Liver (tissue), 9 donors: ENCODE data around the gene CCT2. TPM values are rescaled to one million over a fixed set of nuclear protein-coding genes. Genes with fewer than 3 reads are reported as not detected.

Experiments used
- DNase-seq: peaks from one replicate; pipeline ENCODE4 v3.0.0-alpha.2; 2017; ENCODE audit warnings: low spot score
- H3K27ac ChIP-seq, 2 donors: one replicate each; pipeline ENCODE4 v1.7.0; 2013; ENCODE audit warnings: inconsistent platforms in 2 of 2, low read length in 2 of 2, control low read depth in 1 of 2, low read depth in 1 of 2, mild to moderate bottlenecking in 1 of 2
- H3K27me3 ChIP-seq, 4 donors: one replicate each; pipeline versions ENCODE4 v1.6.1 to v1.7.0; 2013; ENCODE audit warnings: low read length in 3 of 4, inconsistent platforms in 1 of 4, mild to moderate bottlenecking in 1 of 4, moderate library complexity in 1 of 4; ENCODE audit not compliant: control insufficient read depth in 4 of 4, insufficient read depth in 4 of 4
- H3K36me3 ChIP-seq, 4 donors: one replicate each; pipeline versions ENCODE4 v1.6.1 to v1.7.0; 2013; ENCODE audit warnings: low read length in 3 of 4, mild to moderate bottlenecking in 3 of 4, low read depth in 1 of 4, moderate library complexity in 1 of 4; ENCODE audit not compliant: control insufficient read depth in 4 of 4, insufficient read depth in 3 of 4
- H3K4me1 ChIP-seq, 4 donors: one replicate each; pipeline versions ENCODE4 v1.6.1 to v1.7.0; 2013; ENCODE audit warnings: low read length in 3 of 4, mild to moderate bottlenecking in 3 of 4, moderate library complexity in 1 of 4; ENCODE audit not compliant: control insufficient read depth in 4 of 4, insufficient read depth in 4 of 4
- H3K4me3 ChIP-seq, 3 donors: one replicate each; pipeline versions ENCODE4 v1.6.1 to v1.7.0; 2013; ENCODE audit warnings: low read length in 3 of 3, control low read depth in 1 of 3, low read depth in 1 of 3, mild to moderate bottlenecking in 1 of 3
- H3K9ac ChIP-seq, 2 donors: one replicate each; pipeline ENCODE4 v1.7.0; 2013; ENCODE audit warnings: low read length in 2 of 2, mild to moderate bottlenecking in 2 of 2, moderate library complexity in 2 of 2, control low read depth in 1 of 2, low read depth in 1 of 2
- H3K9me3 ChIP-seq, 4 donors: one replicate each; pipeline versions ENCODE4 v1.6.1 to v1.7.0; 2013; ENCODE audit warnings: low read length in 3 of 4; ENCODE audit not compliant: control insufficient read depth in 4 of 4
- EGR1 ChIP-seq, 2 donors: IDR thresholded peaks; 2 replicates each; pipeline ENCODE4 v1.6.1; 2016 to 2018; ENCODE audit warnings: antibody characterized with exemption in 2 of 2, low read depth in 2 of 2
- FOXA1 ChIP-seq: IDR thresholded peaks from 2 replicates; pipeline ENCODE4 v1.6.1; 2016; ENCODE audit warnings: antibody characterized with exemption
- FOXA2 ChIP-seq: IDR thresholded peaks from 2 replicates; pipeline ENCODE4 v1.6.1; 2016; ENCODE audit warnings: antibody characterized with exemption
- GABPA ChIP-seq, 2 donors: IDR thresholded peaks in 1 of 2; conservative IDR thresholded peaks in 1 of 2; 2 replicates each; pipeline ENCODE4 v1.6.1; 2016; ENCODE audit warnings: antibody characterized with exemption in 2 of 2, mild to moderate bottlenecking in 1 of 2, moderate library complexity in 1 of 2
- HNF4A ChIP-seq, 2 donors: conservative IDR thresholded peaks; 2 replicates each; pipeline ENCODE4 v1.6.1; 2016; ENCODE audit warnings: antibody characterized with exemption in 2 of 2, mild to moderate bottlenecking in 2 of 2
- HNF4G ChIP-seq: IDR thresholded peaks from 2 replicates; pipeline ENCODE4 v1.6.1; 2016; ENCODE audit warnings: antibody characterized with exemption
- JUND ChIP-seq, 2 donors: IDR thresholded peaks; 2 replicates each; pipeline ENCODE4 v1.6.1; 2016; ENCODE audit warnings: antibody characterized with exemption in 2 of 2
- NR2F2 ChIP-seq: IDR thresholded peaks from 2 replicates; pipeline ENCODE4 v1.6.1; 2016; ENCODE audit warnings: antibody characterized with exemption
- RAD21 ChIP-seq, 2 donors: IDR thresholded peaks; 2 replicates each; pipeline ENCODE4 v1.6.1; 2016; ENCODE audit warnings: antibody characterized with exemption in 2 of 2, mild to moderate bottlenecking in 2 of 2
- RXRA ChIP-seq, 2 donors: IDR thresholded peaks; 2 replicates each; pipeline ENCODE4 v1.6.1; 2017 to 2018; ENCODE audit warnings: antibody characterized with exemption in 2 of 2, mild to moderate bottlenecking in 1 of 2
- SP1 ChIP-seq: IDR thresholded peaks from 2 replicates; pipeline ENCODE4 v1.6.1; 2018; ENCODE audit warnings: antibody characterized with exemption, mild to moderate bottlenecking
- TAF1 ChIP-seq: conservative IDR thresholded peaks from 2 replicates; pipeline ENCODE4 v1.6.1; 2016; ENCODE audit warnings: antibody characterized with exemption, mild to moderate bottlenecking
- YY1 ChIP-seq: IDR thresholded peaks from 2 replicates; pipeline ENCODE4 v1.6.1; 2016; ENCODE audit warnings: antibody characterized with exemption, mild to moderate bottlenecking
- WGBS: extraction: QIAGEN DNeasy Blood & Tissue Kit; methylation state at CpG from one replicate; pipeline ENCODE4 v1.1.7; 2013; 5-methylcytosine and 5-hydroxymethylcytosine counted together
- polyA plus RNA-seq, 2 donors: library from polyadenylated mRNA; stranded (reverse) in 1 of 2; unstranded in 1 of 2; fragments of 200-250 nt in 1 of 2; fragments of >200 nt in 1 of 2; fragmentation: Nextera tagmentation in 1 of 2; extraction: Ambion mirVana in 1 of 2; gene quantifications; one replicate each; pipeline versions ENCODE4 v1.2.1 to v1.2.3, GENCODE V29; 2013 to 2015
- total RNA-seq, 2 donors: library from RNA; depleted of rRNA; stranded (reverse); fragments of >200 nt; gene quantifications; one replicate each; pipeline ENCODE4 v1.2.3, GENCODE V29; 2014
- TF ChIP-seq, protein P1 (sequence below): fragments of 150-350 bp; IDR thresholded peaks from 2 replicates; pipeline ENCODE4 v1.5.1; 2017; ENCODE audit warnings: improper control_type of control experiment, low read depth, low read length; ENCODE audit not compliant: missing input control
- TF ChIP-seq, protein P2 (sequence below): IDR thresholded peaks from 2 replicates; pipeline ENCODE4 v1.6.1; 2016; ENCODE audit warnings: antibody characterized with exemption
- TF ChIP-seq, protein P3 (sequence below): IDR thresholded peaks from 2 replicates; pipeline ENCODE4 v1.6.1; 2016; ENCODE audit warnings: antibody characterized with exemption, mild to moderate bottlenecking
- TF ChIP-seq, protein P4 (sequence below): IDR thresholded peaks from 2 replicates; pipeline ENCODE4 v1.6.1; 2016; ENCODE audit warnings: antibody characterized with exemption
- TF ChIP-seq, protein P5 (sequence below): IDR thresholded peaks from 2 replicates; pipeline ENCODE4 v1.6.1; 2016; ENCODE audit warnings: antibody characterized with exemption
- donor health status: healthy.
- donor health status: healthy.
- donor health status: healthy.
- donor health status: healthy.
- donor health status: healthy.

Gene CCT2
- total and polyA plus RNA-seq, 4 donors = 43.6 to 145 (median 80.6) TPM

DNA sequence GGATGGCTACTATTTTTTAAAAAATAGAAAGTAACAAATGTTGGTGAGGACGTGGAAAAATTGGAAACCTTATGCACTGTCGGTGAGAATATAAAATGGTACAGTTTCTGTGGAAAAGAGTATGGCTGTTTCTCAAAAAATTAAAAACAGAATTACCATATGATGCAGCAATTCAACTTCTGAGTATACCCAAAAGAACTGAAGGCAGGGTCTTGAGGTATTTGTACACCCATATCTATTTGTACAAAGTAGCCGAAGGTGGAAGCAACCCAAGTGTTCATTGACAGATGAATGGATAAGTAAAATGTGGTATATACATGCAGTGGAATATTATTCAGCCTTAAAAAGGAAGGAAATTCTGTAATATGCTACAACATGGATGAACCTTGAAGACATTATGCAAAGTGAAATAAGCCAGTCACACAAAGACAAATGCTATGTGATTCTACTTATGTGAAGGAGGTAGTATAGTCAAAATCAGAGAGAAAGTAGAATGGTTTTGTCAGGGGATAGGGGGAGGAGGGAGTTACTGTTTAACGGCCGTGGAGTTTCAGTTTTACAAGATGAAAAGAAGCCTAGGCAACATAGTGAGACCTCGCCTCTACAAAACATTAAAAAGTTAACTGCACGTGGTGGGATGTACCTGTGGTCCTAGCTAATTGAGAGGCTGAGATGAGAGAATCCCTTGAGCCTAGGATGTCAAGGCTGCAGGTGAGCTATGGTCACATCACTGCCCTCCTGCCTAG is 38.4 kb upstream of the CCT2 start:
- TF ChIP-seq RAD21 (IDR thresholded peaks at IDR 0.05) = no peak
- TF ChIP-seq GABPA (IDR thresholded peaks at IDR 0.05 in 1 of 2, conservative IDR thresholded peaks at IDR 0.05 in 1 of 2) = no peak
- no peak for TF ChIP-seq TAF1
- TF ChIP-seq, protein P1, sequence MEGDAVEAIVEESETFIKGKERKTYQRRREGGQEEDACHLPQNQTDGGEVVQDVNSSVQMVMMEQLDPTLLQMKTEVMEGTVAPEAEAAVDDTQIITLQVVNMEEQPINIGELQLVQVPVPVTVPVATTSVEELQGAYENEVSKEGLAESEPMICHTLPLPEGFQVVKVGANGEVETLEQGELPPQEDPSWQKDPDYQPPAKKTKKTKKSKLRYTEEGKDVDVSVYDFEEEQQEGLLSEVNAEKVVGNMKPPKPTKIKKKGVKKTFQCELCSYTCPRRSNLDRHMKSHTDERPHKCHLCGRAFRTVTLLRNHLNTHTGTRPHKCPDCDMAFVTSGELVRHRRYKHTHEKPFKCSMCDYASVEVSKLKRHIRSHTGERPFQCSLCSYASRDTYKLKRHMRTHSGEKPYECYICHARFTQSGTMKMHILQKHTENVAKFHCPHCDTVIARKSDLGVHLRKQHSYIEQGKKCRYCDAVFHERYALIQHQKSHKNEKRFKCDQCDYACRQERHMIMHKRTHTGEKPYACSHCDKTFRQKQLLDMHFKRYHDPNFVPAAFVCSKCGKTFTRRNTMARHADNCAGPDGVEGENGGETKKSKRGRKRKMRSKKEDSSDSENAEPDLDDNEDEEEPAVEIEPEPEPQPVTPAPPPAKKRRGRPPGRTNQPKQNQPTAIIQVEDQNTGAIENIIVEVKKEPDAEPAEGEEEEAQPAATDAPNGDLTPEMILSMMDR = no peak
- TF ChIP-seq, protein P2, sequence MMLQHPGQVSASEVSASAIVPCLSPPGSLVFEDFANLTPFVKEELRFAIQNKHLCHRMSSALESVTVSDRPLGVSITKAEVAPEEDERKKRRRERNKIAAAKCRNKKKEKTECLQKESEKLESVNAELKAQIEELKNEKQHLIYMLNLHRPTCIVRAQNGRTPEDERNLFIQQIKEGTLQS = no peak
- TF ChIP-seq, protein P3, sequence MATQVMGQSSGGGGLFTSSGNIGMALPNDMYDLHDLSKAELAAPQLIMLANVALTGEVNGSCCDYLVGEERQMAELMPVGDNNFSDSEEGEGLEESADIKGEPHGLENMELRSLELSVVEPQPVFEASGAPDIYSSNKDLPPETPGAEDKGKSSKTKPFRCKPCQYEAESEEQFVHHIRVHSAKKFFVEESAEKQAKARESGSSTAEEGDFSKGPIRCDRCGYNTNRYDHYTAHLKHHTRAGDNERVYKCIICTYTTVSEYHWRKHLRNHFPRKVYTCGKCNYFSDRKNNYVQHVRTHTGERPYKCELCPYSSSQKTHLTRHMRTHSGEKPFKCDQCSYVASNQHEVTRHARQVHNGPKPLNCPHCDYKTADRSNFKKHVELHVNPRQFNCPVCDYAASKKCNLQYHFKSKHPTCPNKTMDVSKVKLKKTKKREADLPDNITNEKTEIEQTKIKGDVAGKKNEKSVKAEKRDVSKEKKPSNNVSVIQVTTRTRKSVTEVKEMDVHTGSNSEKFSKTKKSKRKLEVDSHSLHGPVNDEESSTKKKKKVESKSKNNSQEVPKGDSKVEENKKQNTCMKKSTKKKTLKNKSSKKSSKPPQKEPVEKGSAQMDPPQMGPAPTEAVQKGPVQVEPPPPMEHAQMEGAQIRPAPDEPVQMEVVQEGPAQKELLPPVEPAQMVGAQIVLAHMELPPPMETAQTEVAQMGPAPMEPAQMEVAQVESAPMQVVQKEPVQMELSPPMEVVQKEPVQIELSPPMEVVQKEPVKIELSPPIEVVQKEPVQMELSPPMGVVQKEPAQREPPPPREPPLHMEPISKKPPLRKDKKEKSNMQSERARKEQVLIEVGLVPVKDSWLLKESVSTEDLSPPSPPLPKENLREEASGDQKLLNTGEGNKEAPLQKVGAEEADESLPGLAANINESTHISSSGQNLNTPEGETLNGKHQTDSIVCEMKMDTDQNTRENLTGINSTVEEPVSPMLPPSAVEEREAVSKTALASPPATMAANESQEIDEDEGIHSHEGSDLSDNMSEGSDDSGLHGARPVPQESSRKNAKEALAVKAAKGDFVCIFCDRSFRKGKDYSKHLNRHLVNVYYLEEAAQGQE = no peak
- TF ChIP-seq, protein P4, sequence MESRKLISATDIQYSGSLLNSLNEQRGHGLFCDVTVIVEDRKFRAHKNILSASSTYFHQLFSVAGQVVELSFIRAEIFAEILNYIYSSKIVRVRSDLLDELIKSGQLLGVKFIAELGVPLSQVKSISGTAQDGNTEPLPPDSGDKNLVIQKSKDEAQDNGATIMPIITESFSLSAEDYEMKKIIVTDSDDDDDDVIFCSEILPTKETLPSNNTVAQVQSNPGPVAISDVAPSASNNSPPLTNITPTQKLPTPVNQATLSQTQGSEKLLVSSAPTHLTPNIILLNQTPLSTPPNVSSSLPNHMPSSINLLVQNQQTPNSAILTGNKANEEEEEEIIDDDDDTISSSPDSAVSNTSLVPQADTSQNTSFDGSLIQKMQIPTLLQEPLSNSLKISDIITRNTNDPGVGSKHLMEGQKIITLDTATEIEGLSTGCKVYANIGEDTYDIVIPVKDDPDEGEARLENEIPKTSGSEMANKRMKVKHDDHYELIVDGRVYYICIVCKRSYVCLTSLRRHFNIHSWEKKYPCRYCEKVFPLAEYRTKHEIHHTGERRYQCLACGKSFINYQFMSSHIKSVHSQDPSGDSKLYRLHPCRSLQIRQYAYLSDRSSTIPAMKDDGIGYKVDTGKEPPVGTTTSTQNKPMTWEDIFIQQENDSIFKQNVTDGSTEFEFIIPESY = no peak
- TF ChIP-seq YY1 = no peak
- TF ChIP-seq JUND (IDR thresholded peaks at IDR 0.05) = no peak
- TF ChIP-seq NR2F2 = no peak
- TF ChIP-seq SP1 = no peak
- TF ChIP-seq FOXA1 = no peak
- TF ChIP-seq, protein P5, sequence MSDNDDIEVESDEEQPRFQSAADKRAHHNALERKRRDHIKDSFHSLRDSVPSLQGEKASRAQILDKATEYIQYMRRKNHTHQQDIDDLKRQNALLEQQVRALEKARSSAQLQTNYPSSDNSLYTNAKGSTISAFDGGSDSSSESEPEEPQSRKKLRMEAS = no peak
- TF ChIP-seq HNF4A (conservative IDR thresholded peaks at IDR 0.05) = no peak
- no peak for TF ChIP-seq EGR1 (IDR thresholded peaks at IDR 0.05; ENCODE audit: low read depth in 2 of 2)
- TF ChIP-seq FOXA2 = no peak
- no peak for TF ChIP-seq HNF4G
- TF ChIP-seq RXRA (IDR thresholded peaks at IDR 0.05) = no peak
- H3K4me3 ChIP-seq = no peak overlapping the region
- H3K36me3 ChIP-seq = peaks cover 0 to 6% (median 1%) of the 10 kb centered on the region in 4 donors
- no peak overlapping the region for H3K9ac ChIP-seq
- H3K27me3 ChIP-seq = no peaks in the 10 kb centered on the region
- WGBS = 95% methylated on average over 7 of the region's 7 CpGs
- peaks cover 0 to 2% (median 0%) of the 10 kb centered on the region in 4 donors for H3K9me3 ChIP-seq
- H3K27ac ChIP-seq = no peak overlapping the region
- H3K4me1 ChIP-seq = no peaks in the 10 kb centered on the region
- no peak for DNase-seq
